Testis (tissue), 5 donors: ENCODE measurements around the gene LRRN4CL. TPM values are rescaled to one million over a fixed set of nuclear protein-coding genes. Genes with fewer than 3 reads are reported as not detected.
"Not testable (repeated sequence)": the region's sequence is repeated elsewhere in the genome, so short reads cannot be mapped to it uniquely, and the experiment has no call there.

Experiments
- DNase-seq: peaks from one replicate; pipeline ENCODE4 v3.0.0-alpha.2; 2019
- H3K27ac ChIP-seq, 2 donors: fragments of 200-600 bp; sonication (generic); one replicate each; pipeline ENCODE4 v1.5.1; 2019
- H3K27me3 ChIP-seq: fragments of 200-600 bp; sonication (generic); one replicate; pipeline ENCODE4 v1.5.1; 2019
- H3K36me3 ChIP-seq: fragments of 200-600 bp; sonication (generic); one replicate; pipeline ENCODE4 v1.5.1; 2017; ENCODE audit warnings: low read depth; ENCODE audit errors: missing control alignments
- H3K4me1 ChIP-seq: fragments of 200-600 bp; sonication (generic); one replicate; pipeline ENCODE4 v1.5.1; 2019
- H3K4me3 ChIP-seq, 2 donors: fragments of 200-600 bp; sonication (generic); one replicate each; pipeline ENCODE4 v1.5.1; 2017 to 2019
- H3K9me3 ChIP-seq: fragments of 200-600 bp; sonication (generic); one replicate; pipeline ENCODE4 v1.5.1; 2017
- CTCF ChIP-seq, 3 experiments: fragments of 450-650 bp in 2 of 3; fragments of 200-600 bp in 1 of 3; sonication (generic) in 1 of 3; IDR thresholded peaks; one replicate each; pipeline ENCODE4 v1.5.1; 2016 to 2019; ENCODE audit warnings: antibody characterized with exemption in 3 of 3, mild to moderate bottlenecking in 2 of 3, moderate library complexity in 1 of 3
- POLR2A ChIP-seq: fragments of 450-650 bp; IDR thresholded peaks from one replicate; pipeline ENCODE4 v1.6.1; 2017; ENCODE audit warnings: antibody characterized with exemption, mild to moderate bottlenecking, moderate library complexity
- WGBS, 2 donors: methylation state at CpG; one replicate each; pipeline ENCODE4 v1.1.5; 2018; 5-methylcytosine and 5-hydroxymethylcytosine counted together
- intact Hi-C: fragments of 100-400 bp; cut with DNase I; formaldehyde crosslinking; loops from one replicate; pipeline ENCODE4 v1.15.1; 2023; ENCODE audit warnings: low total_unique reads
- long read RNA-seq, 2 donors: transcript quantifications; one replicate each; lab custom pipeline, GENCODE V29; 2026
- polyA plus RNA-seq: library from polyadenylated mRNA; stranded (reverse); fragments of 350-450 nt; fragmentation: Illumina TruSeq; extraction: RNeasy Lipid Tissue Mini Kit (QIAGEN cat#74804); gene quantifications from one replicate; pipeline ENCODE4 v1.2.3, GENCODE V29; 2014; ENCODE audit warnings: low read depth, low replicate concordance; ENCODE audit not compliant: insufficient read depth
- total RNA-seq, 2 donors: library from RNA; depleted of rRNA; stranded (reverse); fragments of >200 nt; gene quantifications; one replicate each; pipeline ENCODE4 v1.2.3, GENCODE V29; 2016

LRRN4CL gene
- total RNA-seq = 1 to 10 TPM; 4.7 to 5.6 TPM
- 5.0 TPM for polyA plus RNA-seq
- long read RNA-seq, donor 1, partial matches to known transcripts = 0 of 2 reads
- long read RNA-seq, donor 1, other reads (novel, unspliced or antisense) = 0 of 2 reads
- long read RNA-seq, donor 2, partial matches to known transcripts = 0 of 2 reads
- long read RNA-seq, donor 2, other reads (novel, unspliced or antisense) = 0 of 2 reads

- H3K27ac ChIP-seq = peak within 1 kb of the TSS; percentile 44 to 63
- WGBS, 2 donors = 35 to 45% methylated on average over 11 of the region's 11 CpGs
- DNase-seq = peak; percentile 75
- TF ChIP-seq CTCF (IDR thresholded peaks at IDR 0.05) (no peak), POLR2A (no peak)
- H3K27me3 ChIP-seq = no peaks in the 10 kb centered on the region
- peak within 1 kb of the TSS; percentile 17 to 34 for H3K4me3 ChIP-seq
- H3K4me1 ChIP-seq = peaks cover 19% of the 10 kb centered on the region
- no peaks in the 10 kb centered on the region for H3K36me3 ChIP-seq
- no peaks in the 10 kb centered on the region for H3K9me3 ChIP-seq
- intact Hi-C loops = no loop called here
Observed at GRCh38 chr11:62689421-62690183, at the start of gene LRRN4CL. TSS of gene LRRN4CL (minus strand) at chr11:62689530. CDS start at chr11:62688508, 1,022 bp downstream.

DNA sequence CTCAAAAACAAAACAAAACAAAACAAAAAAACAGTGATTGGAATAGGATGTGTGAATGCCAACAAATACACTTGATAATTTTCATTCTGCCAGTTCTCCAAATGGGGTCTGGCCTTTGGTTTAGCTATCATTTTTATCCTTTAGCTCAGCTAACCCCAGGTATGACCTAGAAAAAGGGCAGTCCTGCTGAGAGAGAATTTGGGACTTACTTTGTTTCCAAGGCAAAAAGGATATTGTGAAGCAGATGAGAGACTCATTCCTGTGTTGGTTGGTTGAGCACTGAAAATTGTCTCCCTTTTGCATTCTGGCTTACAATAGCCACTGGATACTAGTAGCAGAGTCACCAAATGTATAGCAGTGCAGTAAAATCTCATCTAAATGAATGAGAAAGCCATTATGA is 47.9 kb upstream of the LRRN4CL start:
- Histone ChIP-seq H3K27me3 (no peaks in the 10 kb centered on the region), H3K4me3 (no peak overlapping the region), H3K36me3 (no peaks in the 10 kb centered on the region), H3K9me3 (no peaks in the 10 kb centered on the region), H3K4me1 (no peaks in the 10 kb centered on the region), H3K27ac (no peak overlapping the region)
- no peak for DNase-seq
- no peak for TF ChIP-seq CTCF (IDR thresholded peaks at IDR 0.05)
- TF ChIP-seq POLR2A = no peak
- intact Hi-C loops = no loop called here

- TF ChIP-seq POLR2A = no peak
- TF ChIP-seq CTCF (IDR thresholded peaks at IDR 0.05) = no peak
- Histone ChIP-seq H3K27me3 (no peaks in the 10 kb centered on the region), H3K4me1 (peaks cover 14% of the 10 kb centered on the region), H3K27ac (no peak overlapping the region), H3K36me3 (no peaks in the 10 kb centered on the region), H3K4me3 (no peak overlapping the region), H3K9me3 (no peaks in the 10 kb centered on the region)
- DNase-seq = no peak
- WGBS, 2 donors = 66 to 75% methylated on average over 2 of the region's 2 CpGs
- intact Hi-C loops = no loop called here
Observed at GRCh38 chr11:62732830-62733229, 43.5 kb upstream of the LRRN4CL start.

GRCh38 chr11:62730076-62730475 is 40.7 kb upstream of the LRRN4CL start:
- H3K4me1 ChIP-seq = peaks cover 20% of the 10 kb centered on the region
- intact Hi-C loops, DNase-seq, H3K9me3 ChIP-seq, H3K27ac ChIP-seq, H3K4me3 ChIP-seq, H3K27me3 ChIP-seq, H3K36me3 ChIP-seq: not testable (repeated sequence)
- WGBS, 2 donors = 71 to 82% methylated on average over 14 of the region's 14 CpGs

- WGBS, 2 donors = 0% methylated on average over 29 of the region's 29 CpGs
- Histone ChIP-seq H3K4me1 (peaks cover 26% of the 10 kb centered on the region), H3K36me3 (no peaks in the 10 kb centered on the region), H3K9me3 (no peaks in the 10 kb centered on the region), H3K27ac (peak within 1 kb of the TSS; percentile 82 to 96), H3K27me3 (no peaks in the 10 kb centered on the region), H3K4me3 (peak within 1 kb of the TSS; percentile 90 to 93)
- intact Hi-C loops = no loop called here
- DNase-seq = peak; percentile 94
- TF ChIP-seq CTCF (IDR thresholded peaks at IDR 0.05) = no peak
- no peak for TF ChIP-seq POLR2A
Observed at GRCh38 chr11:62728171-62728988, 39.0 kb upstream of the LRRN4CL start, which contains the start of gene TTC9C. TSS of gene TTC9C (plus strand) at chr11:62728486. CDS start at chr11:62728849, 363 bp downstream.
